Hippocampal formation (tissue), 2 donors: ENCODE data around the gene TIMM23B.
A peak's percentile ranks its signal among the peaks of the same experiment; 100 is the strongest.
"Not testable (repeated sequence)": the region's sequence is repeated elsewhere in the genome, so short reads cannot be mapped to it uniquely, and the experiment has no call there.

Experiments used
- DNase-seq, 2 donors: peaks; one replicate each; lab custom pipeline; 2025; lab: John Stamatoyannopoulos, UW

Gene TIMM23B

GRCh38 chr10:49941447-49942338, at the start of gene TIMM23B, which contains the start of gene PARG:
TIMM23B (plus strand) TSS chr10:49942053; CDS start chr10:49942195, 142 bp downstream.
PARG (minus strand) TSS chr10:49942027; CDS start chr10:49941725, 302 bp downstream.
- peak; percentile 44 to 78 for DNase-seq

GRCh38 chr10:49899999-49900398, 41.9 kb upstream of the TIMM23B start:
- not testable (repeated sequence) for DNase-seq

- DNase-seq, result not testable (repeated sequence)
Measured at GRCh38 chr10:49900406-49900805, 41.4 kb upstream of the TIMM23B start.

GRCh38 chr10:49903829-49904228, 38.0 kb upstream of the TIMM23B start:
- DNase-seq, result not testable (repeated sequence)

- not testable (repeated sequence) for DNase-seq
Measured at GRCh38 chr10:49908290-49909080, 33.4 kb upstream of the TIMM23B start.

GRCh38 chr10:49910295-49910694, 31.6 kb upstream of the TIMM23B start:
- DNase-seq, result not testable (repeated sequence)

GRCh38 chr10:49916451-49916850, 25.4 kb upstream of the TIMM23B start:
- not testable (repeated sequence) for DNase-seq

- not testable (repeated sequence) for DNase-seq
Measured at GRCh38 chr10:49917927-49918326, 23.9 kb upstream of the TIMM23B start.

- not testable (repeated sequence) for DNase-seq
Measured at GRCh38 chr10:49922041-49922440, 19.8 kb upstream of the TIMM23B start.

- not testable (repeated sequence) for DNase-seq
Measured at GRCh38 chr10:49923572-49923971, 18.3 kb upstream of the TIMM23B start.

GRCh38 chr10:49931276-49931675, 10.6 kb upstream of the TIMM23B start:
- DNase-seq, result not testable (repeated sequence)

GRCh38 chr10:49931959-49932728, 9.7 kb upstream of the TIMM23B start:
- not testable (repeated sequence) for DNase-seq

- DNase-seq, result not testable (repeated sequence)
Measured at GRCh38 chr10:49942339-49942705, 469 bp downstream of the TIMM23B start.

- DNase-seq, result not testable (repeated sequence)
Measured at GRCh38 chr10:49943607-49944006, 1.8 kb downstream of the TIMM23B start.

GRCh38 chr10:49948142-49948541, 6.3 kb downstream of the TIMM23B start:
- not testable (repeated sequence) for DNase-seq

GRCh38 chr10:49948737-49949136, 6.9 kb downstream of the TIMM23B start:
- DNase-seq, result not testable (repeated sequence)

GRCh38 chr10:49952006-49952405, 10.2 kb downstream of the TIMM23B start:
- DNase-seq, result not testable (repeated sequence)

- not testable (repeated sequence) for DNase-seq
Measured at GRCh38 chr10:49953122-49953521, 11.3 kb downstream of the TIMM23B start.

- not testable (repeated sequence) for DNase-seq
Measured at GRCh38 chr10:49970331-49970857, 28.5 kb downstream of the TIMM23B start.

- DNase-seq, result not testable (repeated sequence)
Measured at GRCh38 chr10:49971466-49971865, 29.6 kb downstream of the TIMM23B start.

- DNase-seq, result not testable (repeated sequence)
Measured at GRCh38 chr10:49972094-49972493, 30.2 kb downstream of the TIMM23B start.
